ENCODE measurements around the gene SLC25A25.
"Not testable (repeated sequence)": the region's sequence is repeated elsewhere in the genome, so short reads cannot be mapped to it uniquely, and the experiment has no call there.

Gene SLC25A25

DNA sequence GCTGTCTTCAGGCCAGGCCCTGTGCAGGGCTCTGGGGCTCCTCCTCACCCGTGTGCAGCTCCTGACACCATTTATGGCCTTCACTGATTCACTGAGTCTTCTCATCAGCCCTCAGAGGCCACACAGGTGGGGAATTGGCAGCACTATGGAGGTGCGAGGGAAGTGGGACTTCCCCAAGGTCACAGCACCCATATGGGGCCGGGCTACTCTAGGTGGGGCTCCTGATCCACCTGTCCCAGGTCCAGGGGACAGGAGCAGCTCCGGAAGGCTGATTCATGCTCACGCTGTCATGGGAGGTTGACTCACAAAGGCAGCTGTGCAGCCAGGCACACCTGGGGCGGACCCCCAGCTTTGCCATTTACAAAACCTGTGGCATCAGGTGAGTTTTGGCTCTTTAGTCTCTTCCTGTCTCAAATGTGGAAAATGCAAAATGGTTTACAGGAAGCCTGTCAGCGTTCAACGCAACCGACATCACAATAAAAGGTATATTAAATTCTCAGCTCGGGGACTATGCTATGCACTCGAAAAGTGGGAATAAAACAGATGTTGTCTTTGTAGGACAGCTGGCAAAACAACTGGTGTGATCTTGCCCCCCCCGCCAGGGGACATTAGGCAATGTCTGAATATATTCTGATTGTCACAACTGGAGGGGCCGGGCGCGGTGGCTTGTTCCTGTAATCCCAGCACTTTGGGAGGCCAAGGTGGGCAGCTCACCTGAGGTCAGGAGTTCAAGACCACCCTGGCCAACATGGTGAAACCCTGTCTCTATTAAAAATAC is 15.9 kb upstream of the SLC25A25 start:
- no peak for DNase-seq (ENCODE audit: low spot score)

DNA sequence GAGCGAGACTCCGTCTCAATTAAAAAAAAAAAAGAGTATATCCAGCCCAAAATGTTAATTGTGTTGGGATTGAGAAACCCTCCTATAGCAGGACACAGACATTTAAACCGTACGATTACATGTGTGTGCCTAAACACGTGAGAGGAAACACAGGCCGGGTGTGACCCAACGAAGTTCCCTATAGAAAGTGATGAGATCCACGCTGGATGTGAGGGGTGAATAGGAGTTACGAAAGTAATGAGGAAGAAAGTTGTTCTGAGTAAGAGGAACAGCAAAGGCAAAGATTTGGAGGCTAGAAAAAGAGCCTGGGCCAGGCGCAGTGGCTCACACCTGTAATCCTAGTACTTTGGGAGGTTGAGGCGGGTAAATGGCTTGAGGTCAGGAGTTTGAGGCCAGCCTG is 14.5 kb upstream of the SLC25A25 start:
- DNase-seq (ENCODE audit: low spot score): peak; percentile 49

DNA sequence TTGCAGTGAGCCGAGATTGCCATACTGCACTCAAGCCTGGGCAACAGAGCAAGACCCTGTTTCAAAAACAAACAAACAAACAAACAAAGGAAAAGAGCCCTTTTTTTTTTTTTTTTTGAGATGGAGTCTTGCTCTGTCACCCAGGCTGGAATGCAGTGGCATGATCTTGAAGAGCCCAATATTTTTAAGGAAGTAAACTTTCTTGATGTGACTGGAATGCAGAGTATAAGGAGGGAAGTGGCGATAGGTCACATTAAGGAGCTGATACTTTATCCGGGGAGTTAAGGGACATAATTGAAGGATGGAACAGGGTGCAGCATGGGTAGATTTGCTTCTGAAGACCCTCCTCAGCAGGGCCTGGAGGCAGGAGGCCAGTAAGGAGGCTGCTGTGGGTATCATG is 13.9 kb upstream of the SLC25A25 start:
- no peak for DNase-seq (ENCODE audit: low spot score)

DNA sequence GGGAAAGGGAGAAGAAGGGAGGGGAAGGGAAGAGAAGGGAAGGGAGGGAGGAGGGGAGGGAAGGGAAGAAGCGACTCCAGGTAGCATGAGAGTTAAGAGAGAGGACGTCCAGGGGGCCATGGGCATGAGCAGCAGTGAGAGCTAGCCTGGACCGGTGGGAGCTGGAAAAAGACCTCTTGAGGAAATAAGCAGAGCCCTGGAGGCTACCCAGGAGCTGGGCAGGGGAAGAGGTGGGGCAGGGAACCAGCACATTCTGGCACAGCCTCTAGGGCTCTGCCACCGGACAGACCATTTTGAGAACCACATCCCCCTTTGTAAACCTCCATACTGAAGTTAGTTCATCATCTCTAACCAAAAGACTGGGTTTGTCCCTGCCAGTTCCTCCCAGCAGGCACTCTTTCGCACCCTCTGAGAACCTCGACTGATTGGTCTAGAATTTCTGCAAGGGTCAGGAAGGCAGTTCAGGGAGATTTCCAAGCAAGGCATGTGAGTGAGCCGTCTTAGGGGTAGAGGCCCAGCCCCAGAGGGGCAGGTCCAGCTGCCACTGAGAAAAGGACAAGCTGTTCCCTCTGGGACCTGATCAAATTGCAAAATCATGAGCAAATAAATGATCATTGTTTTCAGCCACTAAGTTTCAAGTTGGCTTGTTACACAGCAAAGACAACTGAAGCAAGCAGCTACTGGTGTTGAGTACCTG is 12.5 kb upstream of the SLC25A25 start:
- no peak for DNase-seq (ENCODE audit: low spot score)

DNA sequence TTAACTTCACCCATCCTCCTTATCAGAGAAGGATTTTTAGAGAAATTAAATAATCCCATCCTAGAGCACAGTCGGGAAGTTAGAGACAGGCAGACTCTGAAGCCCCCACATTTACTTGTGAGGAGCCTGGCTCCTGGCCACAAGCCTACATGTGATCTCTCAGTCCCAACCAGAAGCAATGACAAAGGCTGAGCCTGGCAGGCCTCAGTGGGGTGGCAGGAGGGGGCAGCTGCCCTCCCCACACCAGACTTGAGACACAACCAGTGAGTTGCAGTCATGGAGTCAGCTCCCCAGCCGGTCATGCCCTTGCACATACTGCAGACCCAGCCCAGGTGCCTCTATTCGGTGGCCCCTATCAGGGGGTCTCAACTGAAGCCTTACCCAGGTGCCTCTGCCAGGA is 11.9 kb upstream of the SLC25A25 start:
- peak; percentile 52 for DNase-seq (ENCODE audit: low spot score)

DNA sequence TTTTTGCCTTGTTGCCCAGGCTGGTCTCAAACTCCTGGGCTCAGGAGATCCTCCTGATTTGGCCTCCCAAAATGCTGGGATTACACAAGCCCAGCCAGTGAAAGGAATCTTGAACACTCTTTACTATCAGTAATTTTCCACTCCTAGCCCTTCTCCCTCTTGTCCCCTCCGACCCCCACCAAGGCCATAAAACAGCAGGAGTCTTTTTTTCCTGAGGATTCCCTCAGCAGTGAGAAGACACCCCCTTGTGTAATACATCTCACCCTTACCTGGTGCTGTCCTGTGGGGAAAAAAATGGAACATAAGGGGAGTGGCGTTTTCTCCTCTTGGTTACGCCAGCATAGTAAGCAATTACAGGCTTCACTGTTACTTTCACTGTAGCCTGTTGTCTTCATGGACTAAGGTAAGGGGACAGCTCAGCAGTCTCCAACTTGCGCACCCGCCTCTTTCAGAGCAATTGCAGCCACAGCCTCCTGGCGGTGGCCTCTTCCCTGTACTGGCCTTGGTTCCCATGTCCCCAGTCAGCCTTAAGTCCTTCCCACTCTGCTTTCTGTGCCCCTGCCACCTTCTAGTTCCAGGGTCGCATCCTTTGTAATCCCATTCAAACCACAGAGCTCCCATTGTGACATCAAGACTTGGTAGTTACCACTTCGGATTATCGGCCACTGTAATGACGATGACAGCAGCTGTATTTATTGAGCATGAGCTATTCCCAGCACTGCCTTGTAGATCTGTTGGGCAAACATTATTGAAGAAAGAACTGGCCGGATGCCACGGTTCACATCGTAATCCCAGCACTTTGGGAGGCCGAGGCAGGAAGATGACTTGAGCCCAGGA is 10.9 kb upstream of the SLC25A25 start:
- DNase-seq (ENCODE audit: low spot score): no peak

DNA sequence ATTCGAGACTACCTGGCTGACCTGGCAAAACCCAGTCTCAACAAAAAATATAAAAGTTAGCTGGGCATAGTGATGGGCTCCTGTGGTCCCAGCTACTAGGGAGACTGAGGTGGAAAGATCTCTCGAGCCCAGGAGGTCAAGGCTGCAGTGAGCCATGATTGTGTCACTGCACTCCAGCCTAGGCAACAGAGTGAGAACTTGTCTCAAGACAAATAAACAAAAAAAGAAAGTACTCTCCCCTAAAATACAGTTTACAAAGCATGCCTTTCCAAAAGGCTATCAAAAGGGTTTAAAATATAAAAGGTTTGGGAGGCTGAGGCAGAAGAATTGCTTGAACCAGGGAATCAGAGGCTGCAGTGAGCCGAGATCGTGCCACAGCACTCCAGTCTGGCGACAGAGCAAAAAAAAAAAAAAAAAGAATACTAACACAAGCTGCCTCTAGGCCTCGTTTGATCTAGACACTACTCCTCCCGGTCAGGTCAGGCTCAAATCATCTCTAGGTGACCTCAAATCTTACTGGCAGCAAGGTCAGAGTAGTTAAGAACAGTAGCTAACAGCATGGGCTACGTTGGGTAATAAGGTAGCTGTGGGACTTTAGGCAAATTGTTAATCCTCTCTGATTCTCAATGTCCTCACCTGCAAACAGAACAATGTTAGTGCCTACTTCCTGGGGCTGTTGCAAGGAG is 10.2 kb upstream of the SLC25A25 start:
- DNase-seq (ENCODE audit: low spot score): no peak

DNA sequence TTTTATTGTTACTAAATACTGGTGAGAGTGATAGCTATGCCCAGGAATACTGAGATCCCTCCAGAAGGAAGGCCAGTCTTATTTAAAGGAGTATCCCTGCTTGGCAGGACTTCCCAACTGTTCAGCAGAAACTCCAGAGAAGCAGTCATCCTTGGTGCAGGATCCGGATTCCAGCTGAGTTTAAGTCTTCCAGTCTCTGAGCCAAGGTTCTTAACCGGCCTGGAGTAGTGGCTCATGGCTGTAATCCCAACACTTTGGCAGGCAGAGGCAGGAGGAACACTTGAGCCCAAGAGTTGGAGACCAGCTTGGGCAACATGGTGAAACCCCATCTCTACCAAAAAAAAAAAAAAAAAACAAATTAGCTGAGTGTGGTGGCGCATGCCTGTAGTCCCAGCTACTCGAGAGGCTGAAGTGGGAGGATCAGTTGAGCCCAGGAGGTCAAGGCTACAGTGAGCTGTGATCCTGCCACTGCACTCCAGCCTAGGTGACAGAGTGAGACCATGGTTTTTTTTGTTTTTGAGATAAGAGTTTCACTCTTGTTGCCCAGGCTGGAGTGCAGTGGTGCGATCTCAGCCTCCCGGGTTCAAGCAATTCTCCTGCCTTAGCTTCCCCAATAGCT is 8.6 kb upstream of the SLC25A25 start:
- no peak for DNase-seq (ENCODE audit: low spot score)

DNA sequence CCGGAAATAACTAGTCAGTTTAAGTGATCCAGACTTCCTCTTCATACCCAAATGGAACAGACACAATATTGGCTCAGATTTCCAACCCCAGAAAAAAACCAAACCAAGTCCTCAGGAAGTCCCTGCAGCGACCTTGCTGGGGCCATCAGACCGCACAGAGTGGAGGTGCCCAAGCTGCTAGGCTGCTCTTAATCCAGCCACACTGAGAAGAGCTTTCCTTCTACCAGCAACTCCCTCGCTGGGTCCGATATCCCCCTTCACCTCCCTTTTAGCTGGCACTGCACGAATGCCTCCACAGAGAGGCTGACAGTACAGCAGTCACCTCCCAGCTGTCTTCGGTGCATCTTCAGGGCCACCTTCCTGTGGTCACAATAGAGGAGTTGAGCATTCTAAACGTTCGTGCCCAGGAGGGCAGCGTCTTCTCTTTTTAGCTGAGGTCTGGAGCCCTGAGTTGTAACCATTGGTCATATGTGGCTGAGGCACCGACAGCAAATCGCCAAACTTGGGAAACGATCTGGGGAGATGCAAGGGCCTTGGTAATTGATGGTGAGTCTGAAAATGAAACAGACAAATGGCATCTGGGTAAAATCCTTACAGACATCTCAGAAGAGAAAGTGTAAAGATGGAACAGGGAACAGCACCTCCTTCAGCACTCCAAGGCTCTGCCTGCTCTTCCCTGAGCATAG is 6.6 kb upstream of the SLC25A25 start:
- no peak for DNase-seq (ENCODE audit: low spot score)

DNA sequence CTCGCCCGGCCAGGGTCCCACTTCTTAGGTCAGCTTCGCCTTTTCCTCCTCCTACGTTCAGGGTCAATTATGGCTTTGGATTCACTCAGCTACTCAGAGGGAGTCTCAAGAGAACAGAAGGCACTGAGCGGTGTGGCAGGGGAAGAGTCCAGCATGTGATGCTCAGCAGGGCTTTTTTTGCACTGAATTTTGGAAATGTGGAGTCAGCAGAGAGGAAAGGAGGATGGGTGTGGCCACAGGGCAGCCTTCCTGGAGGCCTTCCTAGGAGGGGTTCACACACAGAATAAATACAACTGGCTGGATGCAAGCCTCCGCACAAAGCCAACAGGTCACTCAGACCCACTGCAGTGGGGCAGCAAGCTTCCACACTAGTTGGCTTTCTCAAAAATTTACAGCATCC is 5.8 kb upstream of the SLC25A25 start:
- no peak for DNase-seq (ENCODE audit: low spot score)

DNA sequence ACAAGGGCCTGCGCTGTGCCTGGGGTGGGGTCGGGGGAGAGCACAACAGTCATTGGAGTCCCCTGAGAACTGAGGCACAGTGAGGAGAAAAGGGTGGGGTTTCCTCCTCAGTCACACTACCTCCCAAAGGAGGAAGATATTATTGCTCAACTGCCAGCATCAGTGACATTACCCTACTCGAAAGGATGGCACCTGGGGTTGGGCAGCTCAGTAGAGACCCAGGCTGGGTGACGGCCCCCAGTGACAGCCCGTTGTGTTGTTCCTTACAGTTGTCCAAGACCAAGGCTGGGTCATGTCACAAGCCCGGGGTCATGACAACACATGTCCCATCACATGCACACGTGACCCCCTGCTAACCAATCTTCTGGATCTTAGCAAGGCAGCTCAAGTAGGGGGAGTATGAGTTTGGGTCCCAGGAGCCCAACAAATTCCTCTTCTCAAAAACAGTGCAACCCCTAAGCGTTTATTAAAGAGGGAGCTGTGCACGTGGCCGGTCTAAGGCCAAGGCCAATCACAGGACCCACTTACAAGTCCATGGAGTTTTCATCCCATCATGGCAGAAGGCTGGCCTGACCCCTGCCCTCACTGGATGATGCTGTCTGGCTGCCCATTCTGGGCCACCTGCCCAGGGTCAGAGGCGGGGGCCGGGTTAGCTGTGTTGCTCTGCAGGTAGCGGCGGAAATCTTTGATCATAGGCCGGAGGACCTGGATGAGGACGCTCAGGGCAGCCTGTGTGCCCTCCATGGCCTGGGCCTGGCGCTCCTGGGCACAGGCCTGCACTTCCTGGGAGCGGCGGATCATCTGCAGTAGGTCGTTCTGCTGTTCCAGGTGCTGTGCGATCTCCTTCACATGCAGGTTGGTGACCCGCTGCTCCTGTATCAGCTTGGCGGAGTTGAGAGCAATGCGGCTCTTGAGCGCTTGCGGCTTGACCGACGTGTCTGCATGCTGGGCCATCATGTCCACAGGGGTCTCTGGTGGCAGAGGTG is 4.9 kb upstream of the SLC25A25 start:
- no peak for DNase-seq (ENCODE audit: low spot score)

DNA sequence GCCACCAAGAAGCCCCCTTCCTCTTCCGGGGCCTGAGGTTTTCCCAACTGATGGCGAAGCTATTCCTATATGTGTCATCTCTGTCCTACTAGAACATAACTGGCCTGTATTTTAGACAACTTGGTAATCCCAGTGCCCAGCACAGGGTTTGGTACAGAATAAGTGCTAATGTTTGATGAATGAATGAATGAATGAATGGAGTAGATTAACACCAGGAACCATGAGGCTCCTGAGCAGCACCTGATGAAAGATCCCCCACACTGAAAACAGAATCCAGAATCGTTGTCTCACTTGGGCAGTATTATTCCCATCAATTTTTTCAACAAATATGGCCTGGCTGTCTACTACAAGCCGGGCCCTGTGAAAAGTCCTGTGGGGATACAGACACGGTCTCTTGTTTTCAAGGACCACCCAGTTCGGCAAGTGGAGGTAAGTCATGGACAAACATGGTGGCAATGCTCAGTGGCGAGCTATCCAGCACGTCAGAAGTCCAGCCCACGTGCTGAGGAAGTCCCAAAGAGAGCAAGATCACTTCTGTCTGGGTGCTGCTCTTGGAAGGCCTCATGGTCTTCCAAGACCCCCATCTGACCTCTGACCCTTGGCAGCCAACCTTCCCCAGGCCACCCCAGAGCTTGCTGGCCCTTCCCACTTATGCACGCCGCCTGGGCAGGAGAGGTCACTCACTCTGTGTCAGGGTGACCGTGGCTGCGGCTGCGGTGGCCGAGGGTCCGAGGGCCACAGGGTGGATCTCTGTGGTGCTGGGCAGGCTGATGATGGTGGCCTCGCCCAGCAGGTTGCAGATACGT is 1.9 kb upstream of the SLC25A25 start:
- DNase-seq (ENCODE audit: low spot score): no peak

DNA sequence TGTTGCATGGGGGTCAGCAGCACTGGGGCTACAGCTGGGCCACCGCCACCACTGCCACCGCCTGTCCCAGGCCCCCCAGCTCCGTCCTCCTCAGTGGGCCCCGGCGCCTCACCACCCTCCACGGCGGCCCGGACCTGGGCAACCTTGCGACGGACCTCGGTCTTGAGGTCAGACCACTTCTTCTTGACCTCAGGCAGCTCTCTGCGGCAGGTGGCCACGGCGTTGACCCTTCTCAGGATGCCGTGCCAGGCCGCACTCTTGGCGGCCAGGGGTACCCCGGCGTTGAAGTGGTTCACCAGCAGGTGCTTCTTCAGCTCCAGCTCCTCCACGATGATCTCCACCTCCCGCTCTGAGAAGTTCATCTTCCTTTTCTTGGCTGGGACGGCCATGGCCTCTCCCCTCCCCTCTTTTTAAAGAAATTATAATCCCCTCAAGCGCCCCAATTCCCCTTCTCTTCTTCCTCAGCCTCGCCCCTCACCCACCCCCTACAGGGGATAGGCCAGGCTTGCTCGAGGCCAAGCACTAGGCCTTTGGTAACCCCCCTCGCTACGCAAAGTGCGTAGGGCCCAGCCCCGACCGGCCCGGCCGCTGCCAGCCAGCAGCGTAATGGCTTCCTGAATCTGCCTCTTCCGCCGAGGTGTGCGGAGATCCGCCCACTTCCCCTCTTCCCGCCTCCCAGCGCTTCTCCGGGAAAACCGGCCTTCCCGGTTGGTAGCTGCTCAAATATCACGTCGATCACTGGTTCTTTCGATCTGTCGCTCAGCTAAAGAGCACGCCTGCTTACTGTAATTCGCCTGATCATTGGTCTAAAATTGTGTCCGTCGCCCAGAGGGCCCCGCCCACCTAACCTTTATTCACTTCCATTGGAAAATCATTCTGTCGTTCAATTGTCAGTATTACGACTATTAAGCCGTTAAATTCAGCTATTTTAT is 1.1 kb upstream of the SLC25A25 start, which contains the start of gene NAIF1:
NAIF1 (minus strand) TSS at position 608 of the 932 bp plus-strand sequence; CDS start at position 389, 219 bp downstream.
- peak; percentile 100 for DNase-seq (ENCODE audit: low spot score)

DNA sequence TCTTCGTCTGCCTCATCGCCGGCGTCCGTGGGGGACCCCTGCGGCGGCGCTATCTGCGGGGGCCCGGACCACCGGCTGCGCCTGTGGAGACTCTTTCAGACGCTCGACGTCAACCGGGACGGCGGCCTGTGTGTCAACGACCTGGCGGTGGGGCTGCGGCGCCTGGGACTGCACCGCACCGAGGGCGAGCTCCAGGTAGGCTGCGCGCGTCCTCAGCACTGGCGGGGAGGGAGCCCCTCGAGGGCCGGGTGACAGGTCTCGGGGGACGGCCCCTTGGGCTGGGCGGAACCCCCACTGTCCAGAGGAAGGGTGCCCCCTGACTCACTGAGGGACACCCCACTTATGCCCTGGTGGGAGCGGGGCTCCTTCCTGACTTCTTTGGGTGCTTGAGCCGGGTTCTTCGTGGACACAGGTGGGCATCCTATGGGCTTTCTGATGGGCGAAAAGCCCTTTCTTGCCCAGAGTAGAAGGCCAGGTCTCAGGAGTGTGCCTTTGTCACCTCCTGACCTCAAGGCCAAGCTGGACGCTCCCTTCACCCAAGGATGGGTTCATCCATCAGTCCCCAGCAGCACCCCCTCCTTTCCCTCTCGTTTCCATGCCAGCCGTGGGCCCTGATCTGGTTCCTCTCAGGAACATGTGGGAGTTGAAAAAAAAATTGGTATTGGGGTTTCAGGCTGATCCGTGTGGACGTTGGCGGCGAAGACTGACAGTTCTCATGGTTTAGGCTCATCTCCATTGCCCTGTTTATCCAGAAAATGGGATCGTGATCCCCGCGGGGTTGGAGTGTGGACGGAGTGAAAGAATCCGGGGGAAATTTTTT is 564 bp downstream of the SLC25A25 start:
- DNase-seq (ENCODE audit: low spot score): no peak

DNA sequence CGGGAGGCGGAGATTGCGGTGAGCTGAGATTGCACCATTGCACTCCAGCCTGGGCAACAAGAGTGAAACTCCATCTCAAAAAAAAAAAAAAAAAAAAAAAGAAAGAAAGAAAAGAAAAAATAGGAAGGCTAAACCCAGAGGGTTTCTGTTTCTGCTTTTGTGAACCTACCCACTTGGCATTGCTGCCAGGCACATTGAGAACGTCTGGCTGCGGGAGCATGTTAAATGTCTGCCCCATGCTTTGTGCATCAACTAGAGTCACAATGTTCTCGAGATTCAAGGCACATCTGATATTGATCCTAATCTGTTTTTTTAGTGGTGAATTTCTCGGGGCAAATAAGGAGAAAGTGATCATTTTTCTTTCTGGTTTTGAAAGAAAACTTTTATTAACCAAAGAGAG is 2.8 kb downstream of the SLC25A25 start:
- no peak for DNase-seq (ENCODE audit: low spot score)

DNA sequence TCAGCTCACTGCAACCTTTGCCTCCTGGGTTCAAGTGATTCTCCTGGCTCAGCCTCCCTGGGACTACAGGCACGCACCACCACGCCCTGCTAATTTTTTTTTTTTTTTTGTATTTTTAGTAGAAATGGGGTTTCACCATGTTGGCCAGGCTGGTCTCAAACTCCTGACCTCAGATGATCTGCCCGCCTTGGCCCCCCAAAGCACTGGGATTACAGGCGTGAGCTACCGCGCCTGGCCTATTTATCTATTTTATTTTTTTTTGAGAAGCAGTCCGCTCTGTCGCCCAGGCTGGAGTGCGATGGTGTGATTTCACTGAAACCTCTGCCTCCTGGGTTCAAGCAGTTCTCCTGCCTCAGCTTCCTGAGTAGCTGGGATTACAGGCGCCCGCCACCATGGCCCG is 3.4 kb downstream of the SLC25A25 start:
- not testable (repeated sequence) for DNase-seq (ENCODE audit: low spot score)
